ENCODE data around the gene GGPS1. TPM values are rescaled to one million over a fixed set of nuclear protein-coding genes. Genes with fewer than 3 reads are reported as not detected.

The GGPS1 gene
- total and polyA plus RNA-seq, 2 donors from 2014 or later, result 38.3 to 39.0 TPM

- FAIRE-seq, result no peak
- DNase-seq, result peak; percentile 48 to 82 (median 70)
- Histone ChIP-seq H3K9me3 (ENCODE audit: control insufficient read depth in 2 of 3, insufficient read depth in 1 of 3, low read length in 3 of 3) (no peaks in the 10 kb centered on the region), H3K27ac (ENCODE audit: low read depth in 2 of 2, low read length in 2 of 2) (peak overlapping the region; percentile 93 to 98), H3K4me1 (ENCODE audit: control insufficient read depth in 2 of 3, insufficient read depth in 2 of 3, low read depth in 1 of 3, low read length in 3 of 3) (peaks cover 2 to 36% (median 6%) of the 10 kb centered on the region in 3 donors), H3K9ac (ENCODE audit: low read length in 3 of 3) (peak overlapping the region; percentile 83 to 96 (median 85)), H3K36me3 (ENCODE audit: control insufficient read depth in 2 of 3, insufficient read depth in 3 of 3, low read length in 3 of 3) (no peaks in the 10 kb centered on the region), H3K4me3 (ENCODE audit: low read length in 3 of 3) (peak overlapping the region; percentile 98 to 99 (median 99)), H3K27me3 (ENCODE audit: control insufficient read depth, insufficient read depth, low read length) (no peaks in the 10 kb centered on the region)
- TF ChIP-seq CTCF (IDR thresholded peaks at IDR 0.05; ENCODE audit: borderline replicate concordance, extremely low read depth, insufficient read depth), result no peak
- intact Hi-C loops (cut with DNase I), result no loop called here
These were observed 951 bp downstream of the GGPS1 start for GRCh38 chr1:235329139-235329902.

GRCh38 chr1:235330918-235331285 is 2.5 kb downstream of the GGPS1 start:
- FAIRE-seq, result no peak

GRCh38 chr1:235331401-235331800 is 3.0 kb downstream of the GGPS1 start:
- H3K9me3 ChIP-seq (ENCODE audit: control insufficient read depth in 2 of 3, insufficient read depth in 1 of 3, low read length in 3 of 3), result no peaks in the 10 kb centered on the region
- H3K4me1 ChIP-seq (ENCODE audit: control insufficient read depth in 2 of 3, insufficient read depth in 2 of 3, low read depth in 1 of 3, low read length in 3 of 3), result peaks cover 2 to 27% (median 6%) of the 10 kb centered on the region in 3 donors
- no peak for DNase-seq
- TF ChIP-seq CTCF (IDR thresholded peaks at IDR 0.05; ENCODE audit: borderline replicate concordance, extremely low read depth, insufficient read depth), result no peak
- no peak overlapping the region for H3K27ac ChIP-seq (ENCODE audit: low read depth in 2 of 2, low read length in 2 of 2)
- FAIRE-seq, result no peak
- H3K9ac ChIP-seq (ENCODE audit: low read length in 3 of 3), result peak overlapping the region in 1 of 3 donors; percentile 12
- intact Hi-C loops (cut with DNase I), result no loop called here
- H3K27me3 ChIP-seq (ENCODE audit: control insufficient read depth, insufficient read depth, low read length), result no peaks in the 10 kb centered on the region
- H3K36me3 ChIP-seq (ENCODE audit: control insufficient read depth in 2 of 3, insufficient read depth in 3 of 3, low read length in 3 of 3), result peaks cover 0 to 2% (median 0%) of the 10 kb centered on the region in 3 donors
- H3K4me3 ChIP-seq (ENCODE audit: low read length in 3 of 3), result peak overlapping the region in 1 of 3 donors; percentile 1

More at GRCh38 chr1:235330918-235331285, 2.5 kb downstream of the GGPS1 start:
- H3K27me3 ChIP-seq (ENCODE audit: control insufficient read depth, insufficient read depth, low read length), result no peaks in the 10 kb centered on the region
- peaks cover 0 to 2% (median 0%) of the 10 kb centered on the region in 3 donors for H3K36me3 ChIP-seq (ENCODE audit: control insufficient read depth in 2 of 3, insufficient read depth in 3 of 3, low read length in 3 of 3)
- no peak for DNase-seq
- peak overlapping the region in 1 of 3 donors; percentile 1 for H3K4me3 ChIP-seq (ENCODE audit: low read length in 3 of 3)
- no peaks in the 10 kb centered on the region for H3K9me3 ChIP-seq (ENCODE audit: control insufficient read depth in 2 of 3, insufficient read depth in 1 of 3, low read length in 3 of 3)
- H3K9ac ChIP-seq (ENCODE audit: low read length in 3 of 3), result peak overlapping the region in 1 of 3 donors; percentile 12
- peaks cover 2 to 29% (median 6%) of the 10 kb centered on the region in 3 donors for H3K4me1 ChIP-seq (ENCODE audit: control insufficient read depth in 2 of 3, insufficient read depth in 2 of 3, low read depth in 1 of 3, low read length in 3 of 3)
- no peak overlapping the region for H3K27ac ChIP-seq (ENCODE audit: low read depth in 2 of 2, low read length in 2 of 2)
- intact Hi-C loops (cut with DNase I), result no loop called here
- TF ChIP-seq CTCF (IDR thresholded peaks at IDR 0.05; ENCODE audit: borderline replicate concordance, extremely low read depth, insufficient read depth), result no peak

All from kidney (tissue), 14 donors.